PC-9 (cell line): ENCODE data around the gene CYFIP2. TPM values are rescaled to one million over a fixed set of nuclear protein-coding genes. Genes with fewer than 3 reads are reported as not detected.

Experiments
- BruUV-seq: library from RNA; stranded (reverse); fragments of 400-500 nt; replicated peaks from 2 replicates; lab custom pipeline; 2021; lab: Mats Ljungman, UMichigan
- CTCF ChIA-PET: fragments of 300-600 bp; sonication (Branson Sonifier 250); formaldehyde crosslinking; loops from one replicate; lab custom pipeline; 2022; ENCODE audit warnings: antibody characterized with exemption; lab: Charles Lee
- POLR2A ChIA-PET: fragments of 300-600 bp; sonication (Branson Sonifier 250); formaldehyde crosslinking; loops from one replicate; lab custom pipeline; 2022; ENCODE audit warnings: antibody characterized with exemption; ENCODE audit not compliant: unreplicated experiment; lab: Charles Lee
- DNase-seq, 2 experiments: peaks; one replicate each; pipeline versions ENCODE4 v3.0.0 to v3.0.0-alpha.2; 2015 to 2022; ENCODE audit warnings: mixed read lengths in 1 of 2
- H2AFZ ChIP-seq: fragments of 200-600 bp; sonication (generic); 2 replicates; pipeline ENCODE4 v1.8.1; 2017; ENCODE audit warnings: antibody characterized with exemption
- H3F3A ChIP-seq: fragments of 200-600 bp; sonication (generic); 2 replicates; pipeline ENCODE4 v1.8.1; 2017; ENCODE audit warnings: antibody characterized with exemption, mild to moderate bottlenecking, low read depth; ENCODE audit not compliant: insufficient read depth
- H3K27ac ChIP-seq: fragments of 200-600 bp; sonication (generic); 2 replicates; pipeline ENCODE4 v1.6.1; 2016; ENCODE audit warnings: mixed run types
- H3K27me3 ChIP-seq: fragments of 200-600 bp; sonication (generic); 2 replicates; pipeline ENCODE4 v1.6.1; 2016; ENCODE audit warnings: low read depth, mixed run types; ENCODE audit not compliant: insufficient read depth
- H3K36me3 ChIP-seq: fragments of 200-600 bp; sonication (generic); 2 replicates; pipeline ENCODE4 v1.6.1; 2016; ENCODE audit warnings: low read depth, mixed run types
- H3K4me1 ChIP-seq: fragments of 200-600 bp; sonication (generic); replicated peaks from 2 replicates; pipeline ENCODE4 v1.6.1; 2016; ENCODE audit warnings: mixed run types; ENCODE audit not compliant: insufficient read depth
- H3K4me2 ChIP-seq: fragments of 200-600 bp; sonication (generic); 2 replicates; pipeline ENCODE4 v1.6.1; 2017; ENCODE audit warnings: mixed run types
- H3K4me3 ChIP-seq: fragments of 200-600 bp; sonication (generic); 2 replicates; pipeline ENCODE4 v1.6.1; 2016; ENCODE audit warnings: mixed run types
- H3K79me2 ChIP-seq: fragments of 200-600 bp; sonication (generic); 2 replicates; pipeline ENCODE4 v1.6.1; 2017; ENCODE audit warnings: low read depth, mixed run types
- H3K9me2 ChIP-seq: fragments of 200-600 bp; sonication (generic); 2 replicates; pipeline ENCODE4 v1.8.1; 2017; ENCODE audit warnings: mild to moderate bottlenecking; ENCODE audit not compliant: insufficient read depth
- H3K9me3 ChIP-seq: fragments of 200-600 bp; sonication (generic); 2 replicates; pipeline ENCODE4 v1.8.1; 2016; ENCODE audit warnings: low read depth; ENCODE audit not compliant: insufficient read depth
- H4K20me1 ChIP-seq: fragments of 200-600 bp; sonication (generic); 2 replicates; pipeline ENCODE4 v1.8.1; 2017; ENCODE audit not compliant: insufficient read depth
- EZH2 ChIP-seq: fragments of 200-600 bp; sonication (generic); IDR thresholded peaks from 2 replicates; pipeline ENCODE4 v1.8.0; 2017; ENCODE audit warnings: antibody characterized with exemption, low read depth
- intact Hi-C: fragments of 100-400 bp; cut with micrococcal nuclease; formaldehyde crosslinking; loops from one replicate; pipeline ENCODE4 v1.10.0; 2022; ENCODE audit not compliant: unreplicated experiment
- total RNA-seq: library from RNA; stranded (reverse); gene quantifications from 2 replicates; pipeline ENCODE4 v1.2.3, GENCODE V29; 2021
- TF ChIP-seq, protein P1 (sequence below): fragments of 200-600 bp; sonication (generic); conservative IDR thresholded peaks from 2 replicates; pipeline ENCODE4 v1.6.1; 2017; ENCODE audit warnings: mixed run types, antibody characterized with exemption, mild to moderate bottlenecking, moderate library complexity

Gene CYFIP2
- total RNA-seq, 1 experiment from 2014 or later: not detected

DNA sequence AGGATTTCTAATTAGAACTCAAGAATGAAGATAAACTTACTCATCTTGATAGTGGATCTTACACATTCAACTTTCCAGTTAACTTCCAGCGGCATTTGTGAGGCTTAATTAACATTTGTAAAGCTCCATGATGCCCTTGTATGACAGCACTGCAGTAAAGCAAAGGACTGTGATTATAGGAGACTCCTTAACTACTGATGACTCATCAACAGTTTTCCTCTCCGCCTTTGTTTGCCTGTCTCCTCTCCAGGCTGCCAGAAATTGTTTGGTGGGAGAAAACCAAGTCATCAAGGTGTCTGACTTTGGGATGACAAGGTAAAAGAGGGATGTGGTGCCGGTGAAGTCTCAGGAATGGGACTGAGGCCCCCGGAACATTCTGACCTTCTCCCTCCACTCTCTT, 20.4 kb upstream of the CYFIP2 start:
- H3F3A ChIP-seq: no peaks in the 10 kb centered on the region
- no peaks in the 10 kb centered on the region; the same call in 1 of the 2 replicates for H3K9me2 ChIP-seq
- BruUV-seq: no TSS peak
- DNase-seq: no peak
- intact Hi-C loops: no loop called here
- H4K20me1 ChIP-seq: no peaks in the 10 kb centered on the region
- TF ChIP-seq EZH2: no peak
- TF ChIP-seq, protein P1, sequence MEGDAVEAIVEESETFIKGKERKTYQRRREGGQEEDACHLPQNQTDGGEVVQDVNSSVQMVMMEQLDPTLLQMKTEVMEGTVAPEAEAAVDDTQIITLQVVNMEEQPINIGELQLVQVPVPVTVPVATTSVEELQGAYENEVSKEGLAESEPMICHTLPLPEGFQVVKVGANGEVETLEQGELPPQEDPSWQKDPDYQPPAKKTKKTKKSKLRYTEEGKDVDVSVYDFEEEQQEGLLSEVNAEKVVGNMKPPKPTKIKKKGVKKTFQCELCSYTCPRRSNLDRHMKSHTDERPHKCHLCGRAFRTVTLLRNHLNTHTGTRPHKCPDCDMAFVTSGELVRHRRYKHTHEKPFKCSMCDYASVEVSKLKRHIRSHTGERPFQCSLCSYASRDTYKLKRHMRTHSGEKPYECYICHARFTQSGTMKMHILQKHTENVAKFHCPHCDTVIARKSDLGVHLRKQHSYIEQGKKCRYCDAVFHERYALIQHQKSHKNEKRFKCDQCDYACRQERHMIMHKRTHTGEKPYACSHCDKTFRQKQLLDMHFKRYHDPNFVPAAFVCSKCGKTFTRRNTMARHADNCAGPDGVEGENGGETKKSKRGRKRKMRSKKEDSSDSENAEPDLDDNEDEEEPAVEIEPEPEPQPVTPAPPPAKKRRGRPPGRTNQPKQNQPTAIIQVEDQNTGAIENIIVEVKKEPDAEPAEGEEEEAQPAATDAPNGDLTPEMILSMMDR: no peak
- no peaks in the 10 kb centered on the region for H3K9me3 ChIP-seq
- H3K4me3 ChIP-seq: no peak overlapping the region
- peaks cover 30% of the 10 kb centered on the region; the same call in 1 of the 2 replicates for H3K27me3 ChIP-seq
- ChIA-PET CTCF (no interaction called here), POLR2A (no interaction called here)
- H3K36me3 ChIP-seq: no peaks in the 10 kb centered on the region
- no peak overlapping the region for H3K4me2 ChIP-seq
- no peaks in the 10 kb centered on the region for H3K79me2 ChIP-seq
- H3K27ac ChIP-seq: no peak overlapping the region
- H3K4me1 ChIP-seq: no peaks in the 10 kb centered on the region
- no peak overlapping the region for H2AFZ ChIP-seq

DNA sequence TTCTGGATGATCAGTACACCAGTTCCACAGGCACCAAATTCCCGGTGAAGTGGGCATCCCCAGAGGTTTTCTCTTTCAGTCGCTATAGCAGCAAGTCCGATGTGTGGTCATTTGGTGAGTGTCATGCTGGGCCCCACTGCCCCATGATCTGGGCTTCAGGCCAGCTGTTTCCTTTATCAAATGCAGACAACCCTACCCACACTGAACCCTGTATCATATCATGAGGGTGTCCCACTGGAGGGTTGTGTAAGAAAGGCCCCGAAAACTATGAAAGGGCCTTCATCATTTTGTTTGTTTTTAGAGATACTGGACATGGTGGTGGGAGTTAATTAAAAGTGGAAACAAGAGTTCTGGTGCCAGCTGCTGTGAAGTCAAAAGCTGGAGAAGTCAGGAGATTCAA, 20.0 kb upstream of the CYFIP2 start:
- BruUV-seq: no TSS peak

DNA sequence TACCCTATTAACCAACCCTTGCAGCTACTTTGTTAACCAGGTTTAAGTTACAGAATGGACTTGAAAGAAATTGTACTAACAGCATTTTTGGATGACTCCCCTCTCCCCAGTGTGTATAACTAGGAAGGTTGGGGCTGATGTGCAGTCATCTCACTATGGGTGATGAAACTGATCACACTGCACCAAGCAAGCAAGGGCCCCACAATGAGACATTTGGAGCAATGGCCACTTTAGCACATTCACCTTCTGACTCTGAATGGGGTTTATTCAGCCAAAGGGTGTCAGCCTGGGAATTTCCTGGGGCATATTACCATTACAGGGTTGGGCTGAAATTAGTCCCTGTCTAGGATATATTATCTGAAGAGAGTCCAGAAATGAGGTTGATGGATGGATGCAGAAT, 18.7 kb upstream of the CYFIP2 start:
- ChIA-PET CTCF (no interaction called here), POLR2A (no interaction called here)
- Histone ChIP-seq H3K4me3 (no peak overlapping the region), H2AFZ (no peak overlapping the region), H4K20me1 (no peaks in the 10 kb centered on the region), H3K4me2 (no peak overlapping the region), H3K27me3 (peaks cover 21% of the 10 kb centered on the region; the same call in 1 of the 2 replicates), H3K79me2 (no peaks in the 10 kb centered on the region), H3F3A (no peaks in the 10 kb centered on the region), H3K27ac (no peak overlapping the region), H3K36me3 (no peaks in the 10 kb centered on the region), H3K4me1 (no peaks in the 10 kb centered on the region), H3K9me2 (no peaks in the 10 kb centered on the region; the same call in 1 of the 2 replicates), H3K9me3 (no peaks in the 10 kb centered on the region)
- DNase-seq: no peak
- TF ChIP-seq, protein P1: no peak
- no peak for TF ChIP-seq EZH2
- BruUV-seq: no TSS peak
- intact Hi-C loops: no loop called here

More for the DNA sequence above, 20.0 kb upstream of the CYFIP2 start:
- DNase-seq: no peak
- Histone ChIP-seq H3F3A (no peaks in the 10 kb centered on the region), H2AFZ (no peak overlapping the region), H3K27ac (no peak overlapping the region), H3K79me2 (no peaks in the 10 kb centered on the region), H3K4me2 (no peak overlapping the region), H3K36me3 (no peaks in the 10 kb centered on the region), H4K20me1 (no peaks in the 10 kb centered on the region), H3K9me2 (no peaks in the 10 kb centered on the region; the same call in 1 of the 2 replicates), H3K27me3 (peaks cover 26% of the 10 kb centered on the region; the same call in 1 of the 2 replicates), H3K9me3 (no peaks in the 10 kb centered on the region), H3K4me3 (no peak overlapping the region), H3K4me1 (no peaks in the 10 kb centered on the region)
- intact Hi-C loops: no loop called here
- ChIA-PET CTCF (no interaction called here), POLR2A (no interaction called here)
- TF ChIP-seq EZH2: no peak
- TF ChIP-seq, protein P1: no peak
